Fibroblast of mammary gland (primary cell): ENCODE data around the gene GSE1.
A peak's percentile ranks its signal among the peaks of the same experiment; 100 is the strongest.

Experiments used
- DNase-seq: peaks from one replicate; pipeline ENCODE4 v3.0.0-alpha.2; 2010; ENCODE audit warnings: low read depth
- H3K4me3 ChIP-seq: 2 replicates; pipeline ENCODE4 v1.5.1; 2011; ENCODE audit warnings: low read depth, mild to moderate bottlenecking, low read length, moderate library complexity; ENCODE audit not compliant: control insufficient read depth
- TF ChIP-seq, protein P1 (sequence below): conservative IDR thresholded peaks from 2 replicates; pipeline ENCODE4 v1.5.1; 2011; ENCODE audit warnings: low read depth, low read length, inconsistent platforms; ENCODE audit not compliant: control insufficient read depth, insufficient read depth

The GSE1 gene

DNA sequence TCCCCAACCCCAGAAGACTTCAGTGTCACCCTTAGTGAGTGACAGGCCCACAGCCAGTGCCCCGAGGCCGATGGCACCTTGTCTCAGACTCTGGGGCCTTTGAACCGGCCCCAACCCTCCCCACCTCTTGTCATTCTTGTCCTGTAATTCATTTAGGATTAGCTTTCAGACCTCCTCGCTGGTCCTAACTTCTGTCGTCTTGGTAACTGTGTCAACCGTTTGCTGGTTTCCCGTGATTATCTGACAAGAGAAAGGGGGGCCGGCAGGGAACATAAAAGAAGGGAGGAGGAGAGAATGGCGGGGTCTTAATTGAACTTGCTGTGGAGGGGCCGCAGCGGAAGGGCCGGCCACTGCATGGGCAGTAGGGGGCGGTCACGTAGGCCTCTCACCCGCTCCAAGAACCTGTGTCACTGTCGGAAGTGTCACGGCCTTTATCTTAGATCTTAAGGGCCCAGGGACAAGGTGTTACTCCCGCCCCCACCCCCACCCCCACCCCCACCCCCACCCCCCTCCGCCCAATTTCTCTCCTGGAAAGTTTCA, 46.5 kb upstream of the GSE1 start:
- DNase-seq: no peak
- no peak overlapping the region for H3K4me3 ChIP-seq
- TF ChIP-seq, protein P1, sequence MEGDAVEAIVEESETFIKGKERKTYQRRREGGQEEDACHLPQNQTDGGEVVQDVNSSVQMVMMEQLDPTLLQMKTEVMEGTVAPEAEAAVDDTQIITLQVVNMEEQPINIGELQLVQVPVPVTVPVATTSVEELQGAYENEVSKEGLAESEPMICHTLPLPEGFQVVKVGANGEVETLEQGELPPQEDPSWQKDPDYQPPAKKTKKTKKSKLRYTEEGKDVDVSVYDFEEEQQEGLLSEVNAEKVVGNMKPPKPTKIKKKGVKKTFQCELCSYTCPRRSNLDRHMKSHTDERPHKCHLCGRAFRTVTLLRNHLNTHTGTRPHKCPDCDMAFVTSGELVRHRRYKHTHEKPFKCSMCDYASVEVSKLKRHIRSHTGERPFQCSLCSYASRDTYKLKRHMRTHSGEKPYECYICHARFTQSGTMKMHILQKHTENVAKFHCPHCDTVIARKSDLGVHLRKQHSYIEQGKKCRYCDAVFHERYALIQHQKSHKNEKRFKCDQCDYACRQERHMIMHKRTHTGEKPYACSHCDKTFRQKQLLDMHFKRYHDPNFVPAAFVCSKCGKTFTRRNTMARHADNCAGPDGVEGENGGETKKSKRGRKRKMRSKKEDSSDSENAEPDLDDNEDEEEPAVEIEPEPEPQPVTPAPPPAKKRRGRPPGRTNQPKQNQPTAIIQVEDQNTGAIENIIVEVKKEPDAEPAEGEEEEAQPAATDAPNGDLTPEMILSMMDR: no peak

DNA sequence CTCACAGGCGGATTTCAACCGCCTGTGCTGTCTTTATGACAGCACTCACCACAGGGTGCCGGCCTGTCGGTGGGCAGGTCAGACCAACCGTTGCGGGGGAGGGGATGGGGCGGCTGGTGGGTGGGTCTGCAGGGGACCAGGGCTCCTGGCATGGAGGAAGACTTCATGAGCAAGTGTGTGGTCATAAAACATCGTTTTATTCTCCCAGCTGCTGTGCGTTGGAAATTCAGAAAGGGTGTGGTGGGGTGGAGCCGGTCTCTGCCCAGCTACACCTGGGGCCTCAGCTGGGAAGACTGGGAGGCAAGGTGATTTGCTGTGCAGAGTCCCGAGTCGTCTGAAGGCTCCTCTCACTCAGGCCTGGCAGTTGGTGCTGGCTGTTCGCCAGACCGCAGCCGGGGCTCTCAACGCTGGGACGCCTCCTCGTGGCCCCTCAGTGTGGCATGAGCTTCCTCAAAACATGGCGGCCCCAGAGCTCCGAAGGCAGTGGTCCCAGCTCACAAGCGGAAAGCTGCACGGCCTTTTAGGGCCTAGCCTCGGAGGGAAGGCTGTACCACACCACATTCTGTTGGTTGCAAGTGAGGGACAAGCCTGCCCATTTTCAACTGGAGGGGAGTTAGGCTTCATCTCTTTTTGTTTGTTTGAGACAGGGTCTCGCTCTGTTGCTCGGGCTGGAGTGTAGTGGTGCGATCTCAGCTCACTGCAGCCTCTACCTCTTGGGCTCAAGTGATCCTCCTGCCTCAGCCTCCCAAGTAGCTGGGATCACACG, 45.8 kb upstream of the GSE1 start:
- no peak overlapping the region for H3K4me3 ChIP-seq
- no peak for DNase-seq
- TF ChIP-seq, protein P1: no peak

DNA sequence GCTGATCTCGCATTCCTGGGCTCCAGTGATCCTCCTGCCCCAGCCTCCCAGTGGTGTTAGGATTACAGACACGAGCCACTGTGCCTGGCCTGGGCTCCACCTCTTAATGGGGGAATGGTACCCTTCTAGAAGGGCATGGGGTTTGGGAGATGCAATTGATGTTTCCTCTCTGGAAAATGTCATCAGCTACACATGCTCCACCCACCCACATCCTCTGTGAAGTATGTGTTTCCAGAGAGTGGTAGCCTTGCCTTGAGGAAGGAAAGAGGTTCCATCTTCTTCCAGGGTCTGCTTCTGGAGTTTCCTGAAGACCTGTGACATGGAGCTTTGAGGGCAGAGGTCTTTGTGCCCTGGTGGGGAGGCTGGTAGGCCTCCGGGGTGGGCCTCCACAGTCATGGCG, 45.2 kb upstream of the GSE1 start:
- DNase-seq: no peak
- no peak overlapping the region for H3K4me3 ChIP-seq
- TF ChIP-seq, protein P1: no peak

DNA sequence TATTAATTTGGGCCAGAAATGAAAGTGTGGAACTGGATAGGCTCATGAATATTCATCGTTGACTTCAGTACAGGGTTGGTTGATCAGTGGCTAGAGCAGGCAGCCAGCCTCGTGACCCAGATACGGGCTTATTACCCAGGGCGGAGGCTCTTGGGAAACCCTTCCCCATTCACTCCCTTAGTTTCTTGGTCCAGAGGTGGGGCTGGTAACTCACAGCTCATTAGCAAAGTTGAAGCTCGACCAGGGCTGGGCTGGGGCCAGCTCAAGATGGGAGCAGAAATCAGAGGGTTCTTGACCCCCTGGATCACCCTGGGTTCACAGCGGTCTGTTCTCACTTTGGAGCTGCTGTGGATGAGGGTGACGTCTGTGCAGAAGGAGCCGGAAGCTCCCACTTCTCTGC, 44.6 kb upstream of the GSE1 start:
- no peak overlapping the region for H3K4me3 ChIP-seq
- no peak for DNase-seq
- TF ChIP-seq, protein P1: no peak

DNA sequence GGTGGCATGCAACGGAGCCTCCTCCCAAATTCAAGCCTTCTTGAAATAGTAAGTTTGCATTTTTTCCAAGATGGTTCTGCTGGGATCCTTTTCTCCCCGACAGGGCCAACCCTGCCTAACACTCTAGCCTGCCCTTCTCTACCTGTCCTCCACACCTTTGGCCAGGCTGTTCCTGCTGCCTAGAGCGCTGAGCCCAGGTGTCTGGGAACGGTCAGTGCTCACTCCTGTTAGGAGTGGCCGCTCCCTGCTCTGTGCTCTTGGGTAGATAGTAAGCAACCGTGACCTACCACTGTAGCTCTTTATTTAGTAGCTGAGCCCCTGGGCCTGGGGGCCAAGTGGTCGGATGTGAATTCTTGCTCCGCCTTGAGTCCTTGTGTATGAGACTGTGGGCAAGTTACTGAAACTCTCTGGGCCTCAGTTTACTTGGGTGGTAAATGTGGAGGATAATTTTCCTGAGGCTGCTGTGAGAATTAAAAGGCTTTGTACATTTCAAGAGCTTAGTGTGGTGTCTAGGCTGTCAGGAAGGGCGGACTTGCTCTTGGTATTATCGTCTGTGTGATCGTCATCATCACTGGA, 44.0 kb upstream of the GSE1 start:
- no peak overlapping the region for H3K4me3 ChIP-seq
- no peak for DNase-seq
- TF ChIP-seq, protein P1: no peak

DNA sequence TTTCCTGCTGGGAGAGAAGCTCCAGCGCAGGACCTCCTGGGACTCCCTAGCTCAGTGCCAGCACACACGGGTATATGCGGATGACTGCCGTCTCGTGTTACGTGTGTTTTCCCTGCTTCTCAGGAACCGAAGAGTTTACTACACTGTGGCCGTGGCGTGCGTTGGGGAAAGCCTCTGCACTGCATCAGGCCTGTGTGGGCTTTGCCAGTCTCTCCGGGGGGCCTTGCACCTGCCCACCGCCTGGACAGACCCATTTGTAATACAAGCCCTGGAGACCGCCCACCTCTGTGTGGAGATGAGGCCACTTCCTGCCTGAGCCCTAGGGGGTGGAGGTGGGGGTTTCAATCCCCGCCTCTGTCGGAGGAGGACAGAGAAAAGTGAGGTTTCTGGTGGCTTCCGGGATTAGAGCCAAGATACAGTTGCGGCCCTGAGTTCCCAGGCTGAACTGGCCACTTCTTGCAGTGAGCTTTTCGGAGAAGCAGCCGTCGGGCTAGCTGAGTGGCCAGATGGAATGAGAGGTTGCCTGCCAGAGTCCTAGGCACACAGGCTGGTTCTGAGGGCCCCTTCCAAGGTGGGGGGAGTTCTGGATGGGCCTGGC, 43.4 kb upstream of the GSE1 start:
- no peak overlapping the region for H3K4me3 ChIP-seq
- DNase-seq: peak; percentile 62
- TF ChIP-seq, protein P1: no peak
